OCI-LY1 (cell line): Measurements from ENCODE around the gene C9.

Source experiments
- H2AFZ ChIP-seq: fragments of 200-600 bp; sonication (generic), shearing (Covaris generic); 2 replicates; pipeline ENCODE4 v1.6.0; 2014; ENCODE audit warnings: antibody characterized with exemption, mild to moderate bottlenecking, low read length
- H3F3A ChIP-seq: fragments of 200-600 bp; sonication (generic), shearing (Covaris generic); 2 replicates; pipeline ENCODE4 v1.6.0; 2014; ENCODE audit warnings: mild to moderate bottlenecking, antibody characterized with exemption, low read length, moderate library complexity; ENCODE audit not compliant: insufficient read depth
- H3K27ac ChIP-seq: fragments of 200-600 bp; sonication (generic); 2 replicates; pipeline ENCODE4 v1.5.1; 2014; ENCODE audit warnings: low read length, mixed run types, mild to moderate bottlenecking, low read depth; ENCODE audit not compliant: poor library complexity, severe bottlenecking
- H3K27me3 ChIP-seq: fragments of 200-600 bp; sonication (generic); 2 replicates; pipeline ENCODE4 v1.6.0; 2014; ENCODE audit warnings: antibody characterized with exemption, mild to moderate bottlenecking, low read length, moderate library complexity; ENCODE audit not compliant: insufficient read depth
- H3K36me3 ChIP-seq: fragments of 200-600 bp; sonication (generic); 2 replicates; pipeline ENCODE4 v1.6.1; 2014; ENCODE audit warnings: mild to moderate bottlenecking, antibody characterized with exemption, low read length, moderate library complexity, mixed read lengths; ENCODE audit not compliant: insufficient read depth
- H3K4me1 ChIP-seq: fragments of 200-600 bp; sonication (generic); 2 replicates; pipeline ENCODE4 v1.5.1; 2014; ENCODE audit warnings: mild to moderate bottlenecking, low read length, moderate library complexity; ENCODE audit not compliant: insufficient read depth, severe bottlenecking
- H3K4me2 ChIP-seq: fragments of 200-600 bp; sonication (generic), shearing (Covaris generic); 2 replicates; pipeline ENCODE4 v1.6.1; 2014; ENCODE audit warnings: low read length
- H3K4me3 ChIP-seq: fragments of 200-600 bp; sonication (generic); 2 replicates; pipeline ENCODE4 v1.5.1; 2014; ENCODE audit warnings: low read length, low read depth, mild to moderate bottlenecking, mixed read lengths; ENCODE audit not compliant: poor library complexity, severe bottlenecking
- H3K79me2 ChIP-seq: fragments of 200-600 bp; shearing (Covaris generic); 2 replicates; pipeline ENCODE4 v1.6.1; 2016; ENCODE audit warnings: mixed run types, low read length, mixed read lengths; ENCODE audit not compliant: insufficient read depth
- H3K9ac ChIP-seq: fragments of 200-600 bp; sonication (generic), shearing (Covaris generic); 2 replicates; pipeline ENCODE4 v1.6.1; 2014; ENCODE audit warnings: mild to moderate bottlenecking, low read length, mixed read lengths
- H3K9me2 ChIP-seq: fragments of 200-600 bp; sonication (generic), shearing (Covaris generic); 2 replicates; pipeline ENCODE4 v1.6.1; 2014; ENCODE audit warnings: low read depth, mild to moderate bottlenecking, low read length, mixed read lengths
- H3K9me3 ChIP-seq: fragments of 200-600 bp; shearing (Covaris generic); 2 replicates; pipeline ENCODE4 v1.6.1; 2014; ENCODE audit warnings: low read length, mixed read lengths
- H4K20me1 ChIP-seq: fragments of 200-600 bp; sonication (generic), shearing (Covaris generic); 2 replicates; pipeline ENCODE4 v1.6.0; 2016; ENCODE audit warnings: mild to moderate bottlenecking, low read length; ENCODE audit not compliant: insufficient read depth
- EZH2 ChIP-seq: fragments of 200-600 bp; sonication (generic), shearing (Covaris generic); IDR thresholded peaks from 2 replicates; pipeline ENCODE4 v1.8.0; 2017; ENCODE audit warnings: borderline replicate concordance, mixed run types, mild to moderate bottlenecking, antibody characterized with exemption, low read length, moderate library complexity, mixed read lengths
- TF ChIP-seq, protein P1 (sequence below): fragments of 200-600 bp; sonication (generic), shearing (Covaris generic); IDR thresholded peaks from 2 replicates; pipeline ENCODE4 v1.5.1; 2017; ENCODE audit warnings: mild to moderate bottlenecking, antibody characterized with exemption, low read length, moderate library complexity, mixed read lengths

The C9 gene

DNA sequence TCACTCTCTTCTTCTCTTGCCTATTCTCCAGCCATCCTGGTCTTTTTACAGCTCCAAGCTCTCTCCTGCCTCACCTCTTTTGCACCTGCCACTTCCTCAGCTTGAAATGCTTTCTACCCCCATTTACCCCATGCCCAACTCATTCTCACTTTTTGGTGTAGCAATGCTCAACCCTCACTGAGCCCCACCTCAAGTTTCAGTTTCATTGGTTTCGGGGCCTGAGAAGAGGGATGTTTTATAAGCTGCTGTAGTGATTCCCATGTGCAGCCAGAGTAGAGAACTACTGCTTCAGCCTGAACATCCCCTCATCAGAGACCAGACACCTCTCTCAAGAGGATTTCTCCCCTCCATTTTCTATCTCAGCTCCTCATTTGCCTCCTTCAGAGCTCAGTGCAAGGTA, 99.8 kb downstream of the C9 start:
- TF ChIP-seq EZH2, result no peak
- TF ChIP-seq, protein P1, sequence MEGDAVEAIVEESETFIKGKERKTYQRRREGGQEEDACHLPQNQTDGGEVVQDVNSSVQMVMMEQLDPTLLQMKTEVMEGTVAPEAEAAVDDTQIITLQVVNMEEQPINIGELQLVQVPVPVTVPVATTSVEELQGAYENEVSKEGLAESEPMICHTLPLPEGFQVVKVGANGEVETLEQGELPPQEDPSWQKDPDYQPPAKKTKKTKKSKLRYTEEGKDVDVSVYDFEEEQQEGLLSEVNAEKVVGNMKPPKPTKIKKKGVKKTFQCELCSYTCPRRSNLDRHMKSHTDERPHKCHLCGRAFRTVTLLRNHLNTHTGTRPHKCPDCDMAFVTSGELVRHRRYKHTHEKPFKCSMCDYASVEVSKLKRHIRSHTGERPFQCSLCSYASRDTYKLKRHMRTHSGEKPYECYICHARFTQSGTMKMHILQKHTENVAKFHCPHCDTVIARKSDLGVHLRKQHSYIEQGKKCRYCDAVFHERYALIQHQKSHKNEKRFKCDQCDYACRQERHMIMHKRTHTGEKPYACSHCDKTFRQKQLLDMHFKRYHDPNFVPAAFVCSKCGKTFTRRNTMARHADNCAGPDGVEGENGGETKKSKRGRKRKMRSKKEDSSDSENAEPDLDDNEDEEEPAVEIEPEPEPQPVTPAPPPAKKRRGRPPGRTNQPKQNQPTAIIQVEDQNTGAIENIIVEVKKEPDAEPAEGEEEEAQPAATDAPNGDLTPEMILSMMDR, result no peak
- Histone ChIP-seq H3K9ac (no peak overlapping the region), H3K36me3 (no peaks in the 10 kb centered on the region), H2AFZ (no peak overlapping the region), H3F3A (no peaks in the 10 kb centered on the region), H3K9me2 (no peaks in the 10 kb centered on the region), H4K20me1 (no peaks in the 10 kb centered on the region), H3K27ac (no peak overlapping the region), H3K4me2 (no peak overlapping the region), H3K27me3 (no peaks in the 10 kb centered on the region), H3K79me2 (no peaks in the 10 kb centered on the region), H3K9me3 (no peaks in the 10 kb centered on the region), H3K4me1 (no peaks in the 10 kb centered on the region), H3K4me3 (no peak overlapping the region)

DNA sequence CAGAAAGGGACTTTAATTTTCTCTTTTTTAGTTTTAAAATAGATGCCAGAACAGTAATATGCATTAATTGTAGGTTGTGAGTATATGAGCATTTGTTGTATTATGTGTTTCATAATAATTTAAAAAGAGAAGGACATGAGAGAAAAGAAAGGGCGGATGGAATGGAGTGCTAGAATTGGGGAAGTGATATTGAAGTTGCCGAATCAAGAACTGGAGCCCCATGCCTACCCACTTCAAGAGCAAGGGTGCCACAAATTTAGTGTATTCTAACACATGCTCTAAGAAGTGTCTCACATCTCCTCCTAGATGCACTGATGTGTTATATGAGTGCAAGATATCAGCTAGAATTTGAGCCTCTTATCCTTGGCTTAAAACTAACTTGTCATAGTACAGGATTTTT, 101.3 kb downstream of the C9 start:
- H3K4me3 ChIP-seq, result no peak overlapping the region
- H3K4me2 ChIP-seq, result no peak overlapping the region
- H3F3A ChIP-seq, result no peaks in the 10 kb centered on the region
- no peaks in the 10 kb centered on the region for H3K9me2 ChIP-seq
- H3K27me3 ChIP-seq, result no peaks in the 10 kb centered on the region
- H3K27ac ChIP-seq, result no peak overlapping the region
- no peaks in the 10 kb centered on the region for H3K79me2 ChIP-seq
- no peak for TF ChIP-seq EZH2
- TF ChIP-seq, protein P1, result no peak
- no peaks in the 10 kb centered on the region for H3K9me3 ChIP-seq
- no peaks in the 10 kb centered on the region for H4K20me1 ChIP-seq
- H2AFZ ChIP-seq, result no peak overlapping the region
- H3K4me1 ChIP-seq, result no peaks in the 10 kb centered on the region
- H3K36me3 ChIP-seq, result no peaks in the 10 kb centered on the region
- H3K9ac ChIP-seq, result no peak overlapping the region

DNA sequence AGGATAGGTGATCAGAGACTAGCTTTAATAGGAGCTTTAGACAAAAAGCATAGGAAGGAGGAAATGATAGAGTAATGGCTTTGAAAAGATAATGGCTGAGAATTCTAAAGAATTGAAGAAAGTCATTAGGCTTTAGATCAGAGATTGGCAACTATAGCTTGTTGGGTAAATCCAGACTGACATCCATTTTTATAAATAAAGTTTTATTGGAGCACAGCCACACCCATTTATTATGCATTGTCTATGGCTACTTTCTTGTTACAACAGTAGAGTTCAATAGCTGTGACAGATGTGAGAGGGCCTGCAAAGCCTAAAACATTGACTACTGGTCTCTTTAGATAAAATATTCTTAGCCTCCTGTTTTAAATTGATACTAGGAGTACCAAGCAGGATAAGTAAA, 104.2 kb downstream of the C9 start:
- H3K9me3 ChIP-seq, result no peaks in the 10 kb centered on the region
- H2AFZ ChIP-seq, result no peak overlapping the region
- H3K27ac ChIP-seq, result no peak overlapping the region
- no peaks in the 10 kb centered on the region for H3K9me2 ChIP-seq
- no peaks in the 10 kb centered on the region for H3K79me2 ChIP-seq
- no peaks in the 10 kb centered on the region for H3K36me3 ChIP-seq
- no peaks in the 10 kb centered on the region for H3K4me1 ChIP-seq
- TF ChIP-seq EZH2, result no peak
- TF ChIP-seq, protein P1, result no peak
- no peak overlapping the region for H3K4me2 ChIP-seq
- H4K20me1 ChIP-seq, result no peaks in the 10 kb centered on the region
- H3K27me3 ChIP-seq, result no peaks in the 10 kb centered on the region
- no peak overlapping the region for H3K9ac ChIP-seq
- H3K4me3 ChIP-seq, result no peak overlapping the region
- H3F3A ChIP-seq, result no peaks in the 10 kb centered on the region
